ENCODE data around the gene ZNF48.

DNA sequence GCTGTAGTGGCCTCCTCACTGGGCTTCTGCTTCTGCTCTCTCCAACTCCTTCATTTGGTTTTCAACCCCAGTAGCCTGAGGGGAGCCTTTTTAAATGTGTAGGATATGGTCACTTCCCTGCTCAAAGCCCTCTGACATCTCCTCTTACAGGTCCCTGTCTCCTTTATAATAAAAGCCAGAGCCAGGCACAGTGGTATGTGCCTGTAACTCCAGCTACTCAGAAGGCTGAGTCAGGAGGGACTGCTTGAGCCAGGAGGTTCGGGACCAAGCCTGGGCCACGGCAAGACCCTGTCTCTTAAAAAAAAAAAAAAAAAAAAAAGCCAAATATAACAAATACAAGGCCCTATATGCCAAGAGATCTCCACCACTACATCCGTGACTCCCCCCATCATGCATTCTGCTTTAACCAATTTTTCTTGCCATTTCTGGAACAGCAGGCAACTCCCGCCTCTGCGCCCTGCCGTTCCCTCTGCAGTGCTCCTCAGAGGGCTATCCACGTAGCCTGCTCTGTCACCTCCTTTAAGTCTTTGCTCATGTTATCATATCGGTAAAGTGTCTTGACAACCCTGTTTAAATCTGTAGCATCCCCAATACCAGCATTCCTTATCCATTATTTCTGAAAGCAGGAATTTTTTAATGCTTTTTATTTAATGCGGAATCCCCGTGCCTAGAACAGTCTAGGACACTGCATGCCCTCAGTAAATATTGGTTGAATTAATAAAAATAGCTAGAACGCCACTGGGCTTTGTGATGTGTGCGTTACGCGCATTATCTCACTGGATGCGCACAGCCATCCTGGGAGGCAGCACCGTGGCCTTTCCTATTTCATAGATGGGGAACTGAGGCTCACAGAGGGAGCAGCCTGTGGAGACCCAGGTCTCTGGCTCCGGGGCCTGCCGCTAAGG, 21.7 kb downstream of the ZNF48 start:
- TF ChIP-seq EP300 (IDR thresholded peaks at IDR 0.05) (no peak), POLR2A (IDR thresholded peaks at IDR 0.05) (no peak)
- TF ChIP-seq, protein P1, sequence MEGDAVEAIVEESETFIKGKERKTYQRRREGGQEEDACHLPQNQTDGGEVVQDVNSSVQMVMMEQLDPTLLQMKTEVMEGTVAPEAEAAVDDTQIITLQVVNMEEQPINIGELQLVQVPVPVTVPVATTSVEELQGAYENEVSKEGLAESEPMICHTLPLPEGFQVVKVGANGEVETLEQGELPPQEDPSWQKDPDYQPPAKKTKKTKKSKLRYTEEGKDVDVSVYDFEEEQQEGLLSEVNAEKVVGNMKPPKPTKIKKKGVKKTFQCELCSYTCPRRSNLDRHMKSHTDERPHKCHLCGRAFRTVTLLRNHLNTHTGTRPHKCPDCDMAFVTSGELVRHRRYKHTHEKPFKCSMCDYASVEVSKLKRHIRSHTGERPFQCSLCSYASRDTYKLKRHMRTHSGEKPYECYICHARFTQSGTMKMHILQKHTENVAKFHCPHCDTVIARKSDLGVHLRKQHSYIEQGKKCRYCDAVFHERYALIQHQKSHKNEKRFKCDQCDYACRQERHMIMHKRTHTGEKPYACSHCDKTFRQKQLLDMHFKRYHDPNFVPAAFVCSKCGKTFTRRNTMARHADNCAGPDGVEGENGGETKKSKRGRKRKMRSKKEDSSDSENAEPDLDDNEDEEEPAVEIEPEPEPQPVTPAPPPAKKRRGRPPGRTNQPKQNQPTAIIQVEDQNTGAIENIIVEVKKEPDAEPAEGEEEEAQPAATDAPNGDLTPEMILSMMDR (IDR thresholded peaks at IDR 0.05), result no peak
